Measurements from ENCODE around the gene FBXO17.

FBXO17 gene

GRCh38 chr19:38893341-38893771 lies 82.2 kb downstream of the FBXO17 start:
- no peaks in the 10 kb centered on the region for H3K27me3 ChIP-seq (ENCODE audit: control insufficient read depth, insufficient read depth, low read length)
- TF ChIP-seq, protein P1, sequence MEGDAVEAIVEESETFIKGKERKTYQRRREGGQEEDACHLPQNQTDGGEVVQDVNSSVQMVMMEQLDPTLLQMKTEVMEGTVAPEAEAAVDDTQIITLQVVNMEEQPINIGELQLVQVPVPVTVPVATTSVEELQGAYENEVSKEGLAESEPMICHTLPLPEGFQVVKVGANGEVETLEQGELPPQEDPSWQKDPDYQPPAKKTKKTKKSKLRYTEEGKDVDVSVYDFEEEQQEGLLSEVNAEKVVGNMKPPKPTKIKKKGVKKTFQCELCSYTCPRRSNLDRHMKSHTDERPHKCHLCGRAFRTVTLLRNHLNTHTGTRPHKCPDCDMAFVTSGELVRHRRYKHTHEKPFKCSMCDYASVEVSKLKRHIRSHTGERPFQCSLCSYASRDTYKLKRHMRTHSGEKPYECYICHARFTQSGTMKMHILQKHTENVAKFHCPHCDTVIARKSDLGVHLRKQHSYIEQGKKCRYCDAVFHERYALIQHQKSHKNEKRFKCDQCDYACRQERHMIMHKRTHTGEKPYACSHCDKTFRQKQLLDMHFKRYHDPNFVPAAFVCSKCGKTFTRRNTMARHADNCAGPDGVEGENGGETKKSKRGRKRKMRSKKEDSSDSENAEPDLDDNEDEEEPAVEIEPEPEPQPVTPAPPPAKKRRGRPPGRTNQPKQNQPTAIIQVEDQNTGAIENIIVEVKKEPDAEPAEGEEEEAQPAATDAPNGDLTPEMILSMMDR (IDR thresholded peaks at IDR 0.05), result no peak
- no peak overlapping the region for H3K4me3 ChIP-seq (ENCODE audit: low read depth, low read length)
- H3K4me2 ChIP-seq (ENCODE audit: low read length), result no peak overlapping the region
- no peak overlapping the region for H3K27ac ChIP-seq
- H2AFZ ChIP-seq, result no peak overlapping the region
- peaks cover 2% of the 10 kb centered on the region for H3K4me1 ChIP-seq
- peaks cover 1% of the 10 kb centered on the region for H3K79me2 ChIP-seq
- H3K36me3 ChIP-seq (ENCODE audit: control insufficient read depth, insufficient read depth, low read length), result no peaks in the 10 kb centered on the region
- no peaks in the 10 kb centered on the region for H3K9me3 ChIP-seq (ENCODE audit: control insufficient read depth, low read length)
- H3K9ac ChIP-seq, result no peak overlapping the region

DNA sequence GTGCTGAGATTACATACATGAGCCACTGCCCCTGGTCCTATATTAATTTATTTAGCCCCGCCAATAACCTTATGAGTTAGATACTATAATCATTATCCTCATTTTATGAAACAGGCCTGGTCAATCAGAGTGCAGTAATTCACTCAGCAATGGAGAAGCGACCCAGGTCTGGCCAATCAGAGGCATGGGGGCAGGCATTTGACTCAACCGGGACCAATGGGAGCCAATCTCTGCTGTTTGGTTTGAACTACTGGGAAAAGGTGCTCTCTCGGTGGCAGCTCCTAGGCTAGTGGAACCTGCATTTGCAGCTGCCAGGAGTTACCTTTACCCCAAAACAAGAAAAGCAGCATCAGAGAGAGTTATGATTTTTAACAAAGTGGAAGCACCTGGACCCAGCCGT lies 82.7 kb downstream of the FBXO17 start:
- H2AFZ ChIP-seq, result no peak overlapping the region
- no peaks in the 10 kb centered on the region for H3K36me3 ChIP-seq (ENCODE audit: control insufficient read depth, insufficient read depth, low read length)
- TF ChIP-seq, protein P1 (IDR thresholded peaks at IDR 0.05), result no peak
- H3K27me3 ChIP-seq (ENCODE audit: control insufficient read depth, insufficient read depth, low read length), result no peaks in the 10 kb centered on the region
- H3K4me2 ChIP-seq (ENCODE audit: low read length), result no peak overlapping the region
- no peak overlapping the region for H3K9ac ChIP-seq
- no peak overlapping the region for H3K4me3 ChIP-seq (ENCODE audit: low read depth, low read length)
- no peaks in the 10 kb centered on the region for H3K4me1 ChIP-seq
- no peaks in the 10 kb centered on the region for H3K79me2 ChIP-seq
- no peak overlapping the region for H3K27ac ChIP-seq
- no peaks in the 10 kb centered on the region for H3K9me3 ChIP-seq (ENCODE audit: control insufficient read depth, low read length)

GRCh38 chr19:38891771-38892170 lies 83.8 kb downstream of the FBXO17 start:
- no peaks in the 10 kb centered on the region for H3K27me3 ChIP-seq (ENCODE audit: control insufficient read depth, insufficient read depth, low read length)
- H3K9me3 ChIP-seq (ENCODE audit: control insufficient read depth, low read length), result no peaks in the 10 kb centered on the region
- no peaks in the 10 kb centered on the region for H3K79me2 ChIP-seq
- TF ChIP-seq, protein P1 (IDR thresholded peaks at IDR 0.05), result no peak
- H3K27ac ChIP-seq, result no peak overlapping the region
- H3K9ac ChIP-seq, result no peak overlapping the region
- H3K36me3 ChIP-seq (ENCODE audit: control insufficient read depth, insufficient read depth, low read length), result no peaks in the 10 kb centered on the region
- no peaks in the 10 kb centered on the region for H3K4me1 ChIP-seq
- H3K4me3 ChIP-seq (ENCODE audit: low read depth, low read length), result no peak overlapping the region
- H3K4me2 ChIP-seq (ENCODE audit: low read length), result no peak overlapping the region
- H2AFZ ChIP-seq, result no peak overlapping the region
